ENCODE results near the gene EGFL8.
"Not testable (repeated sequence)": the region's sequence is repeated elsewhere in the genome, so short reads cannot be mapped to it uniquely, and the experiment has no call there.

EGFL8 gene

DNA sequence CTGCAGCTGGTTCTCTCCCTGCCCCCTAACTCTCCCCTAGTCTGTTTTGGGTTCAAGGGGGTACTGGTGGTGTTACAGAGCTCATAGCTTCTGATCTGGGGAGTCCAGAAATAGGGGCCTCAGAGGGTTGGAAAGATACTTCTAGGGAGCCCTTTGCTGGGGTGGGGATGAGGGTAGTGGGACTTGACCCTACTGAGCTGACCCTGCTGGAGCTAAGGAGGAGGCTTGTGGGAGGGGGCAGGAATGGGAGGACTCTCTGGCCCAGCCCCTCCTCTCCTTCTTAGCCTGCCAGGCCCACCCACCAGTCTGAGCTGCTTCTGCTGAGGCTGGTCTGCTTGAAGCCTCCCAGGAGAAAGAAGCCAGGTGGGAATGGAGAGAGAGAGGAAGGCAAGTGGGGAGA is at the start of gene EGFL8:
Gene EGFL8, plus strand, starts transcription at position 301 of the 400 bp plus-strand sequence. CDS start 1,571 bp downstream, outside the sequence.
- DNase-seq (ENCODE audit: low spot score) = no peak

GRCh38 chr6:32114796-32115195 is 49.6 kb upstream of the EGFL8 start:
- DNase-seq (ENCODE audit: low spot score) = peak; percentile 82

DNA sequence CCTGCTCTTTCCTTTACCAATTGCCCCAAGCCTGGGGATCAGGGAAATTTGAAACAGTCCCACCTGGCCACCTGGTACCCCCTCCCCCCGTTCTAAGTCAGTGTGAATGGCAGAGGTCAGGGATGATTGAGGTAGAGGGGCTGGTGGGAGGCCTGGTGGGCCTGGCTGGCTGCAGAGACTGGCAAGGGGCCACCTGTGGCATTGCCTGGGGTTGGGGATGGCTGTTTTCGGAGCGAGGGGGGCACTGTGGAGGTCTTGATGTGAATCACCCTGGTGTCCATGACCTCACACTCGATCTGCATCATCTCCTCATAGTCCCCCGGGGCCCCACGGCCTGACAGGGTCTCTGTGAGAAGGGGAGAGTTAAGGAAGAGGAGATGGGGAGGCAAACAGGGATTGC is 48.8 kb upstream of the EGFL8 start:
- DNase-seq (ENCODE audit: low spot score) = no peak

DNA sequence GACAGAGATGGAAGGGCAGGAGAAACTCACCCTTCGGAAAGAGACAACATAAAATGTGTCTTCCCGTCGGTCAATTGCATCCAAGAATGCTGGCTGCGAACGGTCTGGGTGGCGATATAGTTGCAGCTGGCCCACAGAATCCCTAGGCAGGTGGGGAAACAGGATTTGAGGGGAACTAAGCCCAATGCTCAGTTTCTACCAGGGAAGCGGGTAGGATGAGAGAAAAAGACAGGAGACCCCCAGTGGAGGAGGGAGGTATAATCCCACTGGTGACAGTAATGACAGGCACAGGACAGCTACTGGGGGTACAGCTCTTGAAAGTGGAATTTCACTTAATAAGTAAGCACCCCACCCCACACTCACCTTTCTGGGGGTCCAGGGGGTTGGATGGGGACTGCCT is 47.7 kb upstream of the EGFL8 start:
- DNase-seq (ENCODE audit: low spot score) = no peak

DNA sequence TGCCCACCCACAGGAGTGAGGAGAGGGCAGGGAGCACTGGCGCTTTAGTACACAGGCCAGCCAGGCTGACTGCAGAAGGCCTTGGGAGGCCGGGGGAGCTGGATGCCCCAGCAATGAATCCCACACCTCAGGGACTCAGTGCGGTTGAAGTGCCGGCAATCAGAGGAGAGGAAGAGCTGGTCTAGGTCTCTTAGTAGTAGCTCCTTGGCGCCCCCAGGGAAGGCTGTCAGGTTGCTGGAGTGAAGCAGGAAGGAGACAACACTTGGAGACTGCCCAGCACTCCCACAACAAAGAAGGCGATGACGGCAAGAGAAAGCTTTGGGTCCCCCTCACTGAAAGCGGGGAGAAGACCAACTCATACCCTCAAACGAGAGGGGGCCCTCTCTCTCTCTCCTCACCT is 46.9 kb upstream of the EGFL8 start:
- DNase-seq (ENCODE audit: low spot score) = no peak

GRCh38 chr6:32118782-32119628 is 45.4 kb upstream of the EGFL8 start:
- peak; percentile 90 for DNase-seq (ENCODE audit: low spot score)

DNA sequence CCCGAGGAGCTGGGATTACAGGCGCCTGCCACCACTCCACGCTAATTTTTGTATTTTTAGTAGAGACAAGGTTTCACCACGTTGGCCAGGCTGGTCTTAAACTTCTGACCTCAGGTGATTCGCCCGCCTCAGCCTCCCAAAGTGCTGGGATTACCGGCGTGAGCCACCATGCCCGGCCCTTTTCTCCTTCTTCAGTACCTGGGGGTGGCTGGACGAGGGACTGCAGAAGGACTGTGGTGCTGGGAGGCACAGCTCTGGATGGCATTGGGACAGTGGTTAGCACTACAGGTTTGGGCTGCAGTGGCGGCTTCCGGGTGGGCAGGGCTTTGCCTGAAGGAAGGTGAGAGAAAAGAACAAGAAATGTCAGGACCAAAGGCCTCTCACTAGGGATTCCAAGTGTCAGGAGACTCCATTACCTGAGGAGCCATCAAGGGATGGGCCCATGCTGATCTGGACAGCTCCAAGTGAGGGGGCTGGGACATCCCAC is 43.8 kb upstream of the EGFL8 start:
- DNase-seq (ENCODE audit: low spot score) = no peak

DNA sequence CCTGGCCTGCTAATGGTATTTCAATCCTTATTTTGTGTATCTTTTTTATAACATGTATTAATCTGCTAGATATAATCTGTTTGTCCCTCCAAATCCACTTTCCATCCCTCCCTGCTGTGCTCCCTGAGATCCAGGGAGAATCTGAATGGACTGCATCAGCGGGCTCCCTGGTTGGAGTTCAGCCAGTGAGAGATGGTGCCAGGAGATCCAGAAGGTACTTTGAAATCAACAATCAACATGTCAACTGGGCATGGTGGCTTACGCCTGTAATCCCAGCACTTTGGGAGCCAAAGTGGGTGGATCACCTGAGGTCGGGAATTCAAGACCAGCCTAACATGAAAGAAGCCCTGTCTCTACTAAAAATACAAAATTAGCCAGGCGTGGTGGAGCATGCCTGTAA is 40.7 kb upstream of the EGFL8 start:
- no peak for DNase-seq (ENCODE audit: low spot score)

DNA sequence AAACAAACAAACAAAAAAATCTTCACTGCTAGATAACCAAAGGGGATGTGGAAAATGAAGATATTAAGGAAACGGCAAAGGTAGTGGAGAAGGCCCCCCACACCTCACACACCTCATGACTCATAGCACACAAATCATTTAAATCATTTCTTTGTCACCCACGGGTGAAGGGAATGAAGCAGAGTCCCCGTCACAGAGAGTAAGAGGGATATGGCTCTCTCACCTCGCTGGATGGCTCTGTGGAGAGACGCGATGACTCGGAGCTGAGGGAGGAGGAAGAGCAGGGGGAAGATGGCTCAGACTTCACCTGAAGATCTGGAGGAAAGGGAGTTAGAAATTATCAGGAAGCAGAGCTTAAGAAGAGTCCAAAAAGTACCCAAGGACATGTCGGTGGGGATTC is 37.5 kb upstream of the EGFL8 start:
- no peak for DNase-seq (ENCODE audit: low spot score)

DNA sequence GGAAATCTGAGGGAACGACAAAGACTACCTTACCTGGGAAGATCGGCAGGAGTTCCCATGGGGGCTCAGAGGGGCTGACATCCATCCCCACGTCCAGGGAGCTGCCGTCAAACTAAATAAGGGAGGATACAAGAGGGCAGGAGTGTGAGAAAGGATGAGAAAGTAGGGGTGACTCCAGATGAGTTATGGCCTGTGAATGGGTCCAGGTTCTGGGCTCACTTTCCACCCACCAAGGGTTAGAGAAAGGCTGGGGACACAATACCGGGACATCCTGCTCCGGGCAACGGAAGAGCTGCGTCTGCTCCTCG is 37.0 kb upstream of the EGFL8 start:
- DNase-seq (ENCODE audit: low spot score) = no peak

- peak; percentile 98 for DNase-seq (ENCODE audit: low spot score)
Measured at GRCh38 chr6:32127717-32128592, 36.4 kb upstream of the EGFL8 start, which contains the start of gene ATF6B. TSS of gene ATF6B (minus strand) at chr6:32128246. CDS start at chr6:32128207, 39 bp downstream.

GRCh38 chr6:32128751-32129296 is 35.6 kb upstream of the EGFL8 start:
- no peak for DNase-seq (ENCODE audit: low spot score)

GRCh38 chr6:32129297-32130088 is 34.9 kb upstream of the EGFL8 start:
- no peak for DNase-seq (ENCODE audit: low spot score)

GRCh38 chr6:32131439-32131948 is 32.9 kb upstream of the EGFL8 start:
- no peak for DNase-seq (ENCODE audit: low spot score)

GRCh38 chr6:32132110-32132509 is 32.3 kb upstream of the EGFL8 start:
- no peak for DNase-seq (ENCODE audit: low spot score)

DNA sequence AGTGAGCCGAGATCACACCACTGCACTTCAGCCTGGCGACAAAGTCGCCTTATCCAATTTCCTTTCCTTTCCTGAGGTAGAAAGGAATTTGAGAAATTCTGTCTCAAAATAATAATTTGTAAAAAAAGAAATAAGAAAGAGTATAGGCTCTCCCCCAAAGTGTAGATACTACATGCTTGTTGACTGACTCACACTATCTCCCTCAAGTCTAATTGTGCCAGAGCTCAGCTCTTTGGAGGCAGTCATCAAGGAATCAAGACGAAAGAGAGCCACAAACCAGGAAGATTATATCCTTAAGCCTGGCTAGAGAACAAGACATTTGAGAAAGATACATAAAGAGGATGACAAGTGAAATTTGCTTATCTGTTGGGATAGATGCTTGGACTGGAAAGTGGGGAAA is 30.6 kb upstream of the EGFL8 start:
- DNase-seq (ENCODE audit: low spot score) = peak; percentile 53

- DNase-seq (ENCODE audit: low spot score) = no peak
Measured at GRCh38 chr6:32137454-32137853, 26.9 kb upstream of the EGFL8 start.

DNA sequence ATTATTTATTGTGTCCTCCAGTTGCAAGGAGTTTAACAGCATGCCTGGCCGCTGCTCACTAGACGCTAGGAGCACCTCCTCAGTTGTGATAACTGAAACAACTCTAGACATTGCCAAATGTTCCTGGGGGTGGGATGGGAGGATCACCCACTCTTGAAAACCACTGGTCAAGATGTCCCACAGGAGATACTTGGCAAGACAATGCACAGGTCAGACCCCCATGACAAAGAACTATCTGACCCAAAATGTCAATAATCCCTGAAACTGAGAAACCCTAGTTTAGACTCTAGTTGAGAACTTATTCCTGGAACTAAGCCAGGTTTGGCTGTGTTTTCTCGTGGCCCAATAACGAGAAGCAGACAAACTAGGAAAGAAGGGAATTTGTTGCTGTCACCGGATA is 24.8 kb upstream of the EGFL8 start:
- no peak for DNase-seq (ENCODE audit: low spot score)

- DNase-seq (ENCODE audit: low spot score) = no peak
Measured at GRCh38 chr6:32140420-32141046, 23.9 kb upstream of the EGFL8 start.

DNA sequence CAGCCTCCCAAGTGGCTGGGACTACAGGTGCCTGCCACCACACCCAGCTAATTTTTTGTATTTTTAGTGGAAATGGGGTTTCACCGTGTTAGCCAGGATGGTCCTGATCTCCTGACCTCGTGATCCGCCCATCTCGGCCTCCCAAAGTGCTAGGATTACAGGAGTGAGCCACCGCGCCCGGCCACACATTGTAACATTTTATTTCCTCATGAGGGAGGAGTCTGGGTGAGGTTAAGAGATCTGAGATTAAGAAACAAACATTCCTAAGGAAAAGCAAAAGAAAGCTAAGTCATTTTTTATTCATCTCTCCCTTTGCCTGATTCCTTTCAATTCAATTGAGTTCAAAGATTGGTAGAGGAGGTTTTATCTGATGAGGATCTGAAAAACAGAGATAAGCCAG is 20.2 kb upstream of the EGFL8 start:
- DNase-seq (ENCODE audit: low spot score) = not testable (repeated sequence)

- no peak for DNase-seq (ENCODE audit: low spot score)
Measured at GRCh38 chr6:32146287-32146686, 18.1 kb upstream of the EGFL8 start.
